Coronary artery (tissue), 2 donors: ENCODE measurements around the gene TSPAN4.
A peak's percentile ranks its signal among the peaks of the same experiment; 100 is the strongest.

ENCODE experiments used
- DNase-seq: peaks from one replicate; pipeline ENCODE4 v3.0.0-alpha.2; 2017; ENCODE audit warnings: low spot score
- H3K27ac ChIP-seq, 2 donors: fragments of 200-600 bp; sonication (generic); one replicate each; pipeline ENCODE4 v1.5.1; 2016 to 2019
- H3K4me3 ChIP-seq: fragments of 200-600 bp; sonication (generic); 2 replicates; pipeline ENCODE4 v1.5.1; 2016; ENCODE audit warnings: mild to moderate bottlenecking, moderate library complexity
- TF ChIP-seq, protein P1 (sequence below): fragments of 200-600 bp; sonication (generic); IDR thresholded peaks from one replicate; pipeline ENCODE4 v1.5.1; 2019; ENCODE audit warnings: antibody characterized with exemption

TSPAN4 gene

DNA sequence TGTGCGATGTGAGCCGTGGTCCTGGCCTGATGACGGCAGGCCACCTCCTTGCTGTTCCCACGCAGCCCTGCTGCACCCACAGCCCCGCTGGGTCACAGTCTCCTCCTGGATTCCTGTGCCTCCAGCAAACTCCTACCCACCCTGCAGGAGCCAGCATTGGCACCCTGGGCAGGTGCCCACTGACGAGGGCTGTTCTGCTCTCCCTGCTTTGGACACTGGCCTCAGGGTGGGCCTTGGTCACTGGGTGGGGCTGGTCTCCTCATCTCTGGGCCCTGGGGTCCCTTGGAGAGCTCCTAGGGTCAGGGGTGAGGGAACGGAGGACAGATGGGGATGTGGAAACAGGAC is 12.7 kb downstream of the TSPAN4 start:
- DNase-seq, result no peak
- TF ChIP-seq, protein P1, sequence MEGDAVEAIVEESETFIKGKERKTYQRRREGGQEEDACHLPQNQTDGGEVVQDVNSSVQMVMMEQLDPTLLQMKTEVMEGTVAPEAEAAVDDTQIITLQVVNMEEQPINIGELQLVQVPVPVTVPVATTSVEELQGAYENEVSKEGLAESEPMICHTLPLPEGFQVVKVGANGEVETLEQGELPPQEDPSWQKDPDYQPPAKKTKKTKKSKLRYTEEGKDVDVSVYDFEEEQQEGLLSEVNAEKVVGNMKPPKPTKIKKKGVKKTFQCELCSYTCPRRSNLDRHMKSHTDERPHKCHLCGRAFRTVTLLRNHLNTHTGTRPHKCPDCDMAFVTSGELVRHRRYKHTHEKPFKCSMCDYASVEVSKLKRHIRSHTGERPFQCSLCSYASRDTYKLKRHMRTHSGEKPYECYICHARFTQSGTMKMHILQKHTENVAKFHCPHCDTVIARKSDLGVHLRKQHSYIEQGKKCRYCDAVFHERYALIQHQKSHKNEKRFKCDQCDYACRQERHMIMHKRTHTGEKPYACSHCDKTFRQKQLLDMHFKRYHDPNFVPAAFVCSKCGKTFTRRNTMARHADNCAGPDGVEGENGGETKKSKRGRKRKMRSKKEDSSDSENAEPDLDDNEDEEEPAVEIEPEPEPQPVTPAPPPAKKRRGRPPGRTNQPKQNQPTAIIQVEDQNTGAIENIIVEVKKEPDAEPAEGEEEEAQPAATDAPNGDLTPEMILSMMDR, result no peak
- no peak overlapping the region for H3K4me3 ChIP-seq
- no peak overlapping the region for H3K27ac ChIP-seq

DNA sequence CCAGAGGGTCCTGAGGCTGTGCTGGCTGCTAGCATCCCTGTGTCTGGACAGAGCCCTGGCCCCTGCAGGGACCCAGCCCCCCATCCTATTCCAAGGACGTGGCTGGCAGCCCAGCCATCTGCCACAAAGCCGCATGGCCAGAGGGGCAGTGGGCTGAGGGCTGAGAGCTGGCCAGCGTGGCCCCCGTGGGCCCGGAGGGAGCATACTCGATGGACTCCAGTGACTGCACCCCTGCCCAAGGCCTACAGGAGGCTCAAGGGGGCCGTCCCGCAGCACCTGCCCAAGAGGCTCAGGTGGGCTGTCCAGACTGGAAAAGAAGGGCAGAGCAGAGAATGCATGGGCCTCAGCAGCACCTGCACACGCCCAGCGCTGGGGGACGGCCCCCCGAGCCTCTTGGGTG is 13.1 kb downstream of the TSPAN4 start:
- DNase-seq, result no peak
- Histone ChIP-seq H3K4me3 (no peak overlapping the region), H3K27ac (no peak overlapping the region)
- TF ChIP-seq, protein P1, result no peak

GRCh38 chr11:856397-856796 is 13.7 kb downstream of the TSPAN4 start:
- no peak for DNase-seq
- no peak overlapping the region for H3K27ac ChIP-seq
- TF ChIP-seq, protein P1, result no peak
- H3K4me3 ChIP-seq, result no peak overlapping the region

DNA sequence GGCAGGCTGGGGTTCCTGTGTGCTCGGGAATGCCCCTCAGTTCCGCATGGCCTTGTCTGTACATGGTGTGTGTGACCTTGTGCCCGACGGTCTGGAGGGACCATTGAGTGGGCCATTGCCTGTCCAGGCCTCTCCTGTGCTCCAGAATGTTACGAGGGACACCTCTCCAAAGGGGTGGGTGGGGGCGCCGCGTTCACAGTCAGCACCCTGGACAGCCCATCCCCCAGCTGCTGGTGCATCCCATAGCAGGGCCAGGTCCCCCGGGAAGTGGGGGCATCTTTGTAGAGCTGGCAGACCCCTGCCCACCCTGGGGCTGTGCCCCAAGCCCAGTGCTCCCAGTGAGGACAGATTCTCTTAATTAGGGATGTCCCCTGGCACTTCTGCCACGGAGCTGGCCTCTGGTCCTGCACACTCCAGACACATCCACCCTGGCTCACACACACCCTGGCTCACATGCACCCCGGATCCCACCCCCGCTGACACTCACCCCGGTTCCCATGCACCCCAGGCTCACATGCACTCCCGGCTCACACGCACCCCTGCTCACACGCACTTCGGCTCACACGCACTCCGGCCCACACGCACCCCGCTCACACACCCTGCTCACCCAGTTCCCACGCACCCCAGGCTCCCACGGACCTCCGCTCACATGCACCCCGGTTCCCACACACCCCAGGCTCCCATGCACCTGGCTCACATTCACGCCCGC is 15.6 kb downstream of the TSPAN4 start:
- TF ChIP-seq, protein P1, result no peak
- no peak for DNase-seq
- Histone ChIP-seq H3K4me3 (no peak overlapping the region), H3K27ac (no peak overlapping the region)

- no peak for DNase-seq
- Histone ChIP-seq H3K27ac (no peak overlapping the region), H3K4me3 (no peak overlapping the region)
- TF ChIP-seq, protein P1, result no peak
These were observed 16.2 kb downstream of the TSPAN4 start for GRCh38 chr11:858762-859339.

GRCh38 chr11:859394-860131 is 16.9 kb downstream of the TSPAN4 start:
- H3K4me3 ChIP-seq, result peak overlapping the region; percentile 47
- peak overlapping the region in 1 of 2 donors; percentile 39 for H3K27ac ChIP-seq
- TF ChIP-seq, protein P1, result no peak
- no peak for DNase-seq
